ENCODE results near the gene FAM174B.

DNA sequence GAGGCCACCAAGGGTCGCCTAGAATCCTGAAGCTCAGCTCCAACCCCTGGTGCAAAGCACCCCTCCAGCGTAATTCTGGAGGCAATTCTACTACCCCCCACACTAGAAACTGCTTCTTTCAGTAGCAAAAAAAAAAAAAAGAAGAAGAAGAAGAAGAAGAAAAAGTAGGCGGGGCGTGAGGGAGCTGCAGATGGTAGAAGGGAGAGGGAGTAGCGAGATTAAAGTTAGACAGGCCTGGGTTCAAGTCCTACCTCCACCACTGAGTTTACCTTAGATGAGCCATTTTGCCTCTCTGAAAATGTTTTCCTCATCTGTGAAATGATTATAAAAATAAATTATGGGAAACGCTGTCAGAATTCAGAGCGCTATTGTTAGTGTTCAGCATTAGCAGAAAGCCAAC is 913 bp downstream of the FAM174B start:
- TF ChIP-seq CTCF (IDR thresholded peaks at IDR 0.05; ENCODE audit: insufficient read depth, low read length, poor library complexity, severe bottlenecking) (no peak), EZH2phosphoT487 (conservative IDR thresholded peaks at IDR 0.05; ENCODE audit: low read length) (no peak)

All from SU-DHL-6 (cell line).